MG63 (cell line): ENCODE results near the gene FAM210B. TPM values are rescaled to one million over a fixed set of nuclear protein-coding genes. Genes with fewer than 3 reads are reported as not detected.
A peak's percentile ranks its signal among the peaks of the same experiment; 100 is the strongest.
"Not testable (repeated sequence)": the region's sequence is repeated elsewhere in the genome, so short reads cannot be mapped to it uniquely, and the experiment has no call there.

Experiments used
- DNase-seq: peaks from one replicate; pipeline ENCODE4 v3.0.0-alpha.2; 2020
- H3K27me3 ChIP-seq: fragments of 250-450 bp; sonication (Bioruptor Pico); 2 replicates; pipeline ENCODE4 v1.5.1; 2020; ENCODE audit warnings: mild to moderate bottlenecking, moderate library complexity
- H3K36me3 ChIP-seq: fragments of 250-450 bp; sonication (Bioruptor Pico); 2 replicates; pipeline ENCODE4 v1.5.1; 2020; ENCODE audit warnings: mild to moderate bottlenecking, moderate library complexity
- H3K4me3 ChIP-seq: fragments of 250-450 bp; sonication (Bioruptor Pico); 2 replicates; pipeline ENCODE4 v1.5.1; 2020; ENCODE audit warnings: mild to moderate bottlenecking, moderate library complexity
- H3K9me3 ChIP-seq: fragments of 250-450 bp; sonication (Bioruptor Pico); 2 replicates; pipeline ENCODE4 v1.5.1; 2020; ENCODE audit warnings: mild to moderate bottlenecking, moderate library complexity
- total RNA-seq: library from RNA; depleted of rRNA; stranded (reverse); fragments of >200 nt; shearing (Covaris generic); gene quantifications from 2 replicates; pipeline ENCODE4 v1.2.3, GENCODE V29; 2014; ENCODE audit warnings: low replicate concordance

The FAM210B gene
- total RNA-seq, 1 experiment from 2014 or later, result 12.2 TPM

DNA sequence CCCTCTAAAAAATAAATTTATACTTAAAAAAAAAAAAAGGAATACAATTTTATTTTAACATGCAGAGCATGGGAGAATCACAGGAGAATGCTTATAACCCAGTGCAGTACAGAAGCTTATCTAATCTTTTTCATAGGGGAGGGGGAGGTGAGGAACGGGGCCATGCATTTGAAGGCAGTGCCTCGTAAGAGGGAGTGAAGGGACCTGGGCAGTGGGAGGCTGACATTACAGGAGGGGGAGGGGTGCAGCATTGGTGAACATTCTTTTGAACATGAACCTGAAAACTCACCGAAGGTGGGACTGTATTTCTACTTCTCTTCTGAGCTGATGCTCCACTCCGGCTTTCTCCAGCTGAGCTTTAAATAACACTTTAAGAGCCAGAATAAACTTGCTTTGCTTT, 23.9 kb downstream of the FAM210B start:
- DNase-seq, result no peak
- Histone ChIP-seq H3K27me3 (no peaks in the 10 kb centered on the region), H3K36me3 (peaks cover 92% of the 10 kb centered on the region), H3K9me3 (no peaks in the 10 kb centered on the region), H3K4me3 (no peak overlapping the region)

GRCh38 chr20:56383334-56383733, 24.6 kb downstream of the FAM210B start:
- H3K4me3 ChIP-seq, result no peak overlapping the region
- peaks cover 91% of the 10 kb centered on the region for H3K36me3 ChIP-seq
- H3K27me3 ChIP-seq, result no peaks in the 10 kb centered on the region
- no peak for DNase-seq
- no peaks in the 10 kb centered on the region for H3K9me3 ChIP-seq

DNA sequence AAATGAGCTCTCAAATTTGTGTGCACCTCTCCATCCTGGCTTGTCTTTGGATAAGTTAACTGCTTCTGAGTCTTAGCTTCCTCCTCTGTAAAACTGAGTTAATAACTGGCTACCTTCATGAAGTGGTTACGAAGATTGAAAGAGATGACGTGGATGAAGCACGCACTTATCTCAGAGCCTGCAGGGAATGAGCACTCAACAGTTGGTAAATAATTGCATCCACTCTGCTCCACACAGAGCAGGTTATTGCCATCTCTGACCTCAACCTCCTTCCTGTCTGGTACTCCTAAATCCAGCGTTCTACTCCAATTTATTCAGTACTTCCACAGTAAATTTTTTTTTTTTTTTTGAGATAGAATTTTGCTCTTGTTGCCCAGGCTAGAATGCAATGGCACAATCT, 26.4 kb downstream of the FAM210B start:
- H3K4me3 ChIP-seq, result no peak overlapping the region

DNA sequence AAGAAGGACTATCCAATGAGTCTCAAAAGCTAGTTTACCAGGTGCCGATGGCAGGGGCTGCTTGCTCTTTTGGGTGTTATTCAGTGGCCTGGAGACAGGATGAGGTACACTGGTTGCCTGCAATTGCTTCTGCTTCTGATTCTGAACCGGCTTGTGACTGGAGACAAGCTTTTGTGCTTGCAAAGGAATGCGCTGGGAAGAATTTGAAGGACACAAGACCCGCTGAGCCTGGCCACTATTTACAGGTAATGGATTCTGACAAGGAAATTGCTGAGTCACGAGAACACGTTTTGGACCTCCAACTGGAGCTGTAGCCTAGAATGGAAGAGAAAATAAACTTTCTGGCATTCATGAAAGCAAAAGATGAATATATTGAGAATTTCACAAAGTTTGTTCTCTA, 27.4 kb downstream of the FAM210B start:
- Histone ChIP-seq H3K9me3 (no peaks in the 10 kb centered on the region), H3K4me3 (no peak overlapping the region), H3K36me3 (peaks cover 96% of the 10 kb centered on the region), H3K27me3 (no peaks in the 10 kb centered on the region)
- DNase-seq, result no peak

More for the DNA sequence above, 26.4 kb downstream of the FAM210B start:
- Histone ChIP-seq H3K36me3 (peaks cover 96% of the 10 kb centered on the region), H3K9me3 (no peaks in the 10 kb centered on the region), H3K27me3 (no peaks in the 10 kb centered on the region)
- no peak for DNase-seq

- Histone ChIP-seq H3K36me3 (peaks cover 80% of the 10 kb centered on the region), H3K4me3 (no peak overlapping the region), H3K9me3 (no peaks in the 10 kb centered on the region), H3K27me3 (no peaks in the 10 kb centered on the region)
- DNase-seq, result no peak
These were observed 30.1 kb downstream of the FAM210B start for GRCh38 chr20:56388882-56389281.

GRCh38 chr20:56389807-56390206, 31.0 kb downstream of the FAM210B start:
- Histone ChIP-seq H3K27me3 (no peaks in the 10 kb centered on the region), H3K9me3 (no peaks in the 10 kb centered on the region), H3K36me3 (peaks cover 80% of the 10 kb centered on the region), H3K4me3 (no peak overlapping the region; the same call in 1 of the 2 replicates)
- no peak for DNase-seq

- H3K36me3 ChIP-seq, result peaks cover 80% of the 10 kb centered on the region
- not testable (repeated sequence) for H3K27me3 ChIP-seq, H3K9me3 ChIP-seq, DNase-seq
- H3K4me3 ChIP-seq, result peak overlapping the region; percentile 78
These were observed 31.6 kb downstream of the FAM210B start for GRCh38 chr20:56390396-56390795.

DNA sequence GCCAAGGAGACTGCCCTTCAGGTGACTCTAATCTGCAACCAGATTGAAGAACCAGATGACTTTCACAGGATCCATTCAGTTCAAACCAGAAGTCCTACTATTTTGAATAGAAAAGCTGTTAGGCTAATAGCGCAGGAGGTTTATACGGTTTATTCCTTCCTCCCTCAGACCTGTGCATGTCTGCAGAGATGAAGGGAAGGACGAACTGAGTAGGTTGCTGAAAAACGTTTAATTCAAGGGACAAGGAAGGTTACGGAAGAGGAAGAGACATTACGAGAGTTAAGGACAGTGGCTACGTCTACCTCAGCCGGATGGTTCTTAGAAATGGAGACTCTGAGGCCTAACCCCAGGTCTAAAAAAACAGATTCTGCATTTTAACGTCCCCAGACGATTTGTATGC, 32.3 kb downstream of the FAM210B start:
- Histone ChIP-seq H3K4me3 (peak overlapping the region; percentile 78), H3K9me3 (no peaks in the 10 kb centered on the region), H3K36me3 (peaks cover 80% of the 10 kb centered on the region), H3K27me3 (no peaks in the 10 kb centered on the region)
- DNase-seq, result no peak

GRCh38 chr20:56391596-56392131, 32.9 kb downstream of the FAM210B start:
- peak overlapping the region; percentile 78 for H3K4me3 ChIP-seq
- peak; percentile 1 for DNase-seq

DNA sequence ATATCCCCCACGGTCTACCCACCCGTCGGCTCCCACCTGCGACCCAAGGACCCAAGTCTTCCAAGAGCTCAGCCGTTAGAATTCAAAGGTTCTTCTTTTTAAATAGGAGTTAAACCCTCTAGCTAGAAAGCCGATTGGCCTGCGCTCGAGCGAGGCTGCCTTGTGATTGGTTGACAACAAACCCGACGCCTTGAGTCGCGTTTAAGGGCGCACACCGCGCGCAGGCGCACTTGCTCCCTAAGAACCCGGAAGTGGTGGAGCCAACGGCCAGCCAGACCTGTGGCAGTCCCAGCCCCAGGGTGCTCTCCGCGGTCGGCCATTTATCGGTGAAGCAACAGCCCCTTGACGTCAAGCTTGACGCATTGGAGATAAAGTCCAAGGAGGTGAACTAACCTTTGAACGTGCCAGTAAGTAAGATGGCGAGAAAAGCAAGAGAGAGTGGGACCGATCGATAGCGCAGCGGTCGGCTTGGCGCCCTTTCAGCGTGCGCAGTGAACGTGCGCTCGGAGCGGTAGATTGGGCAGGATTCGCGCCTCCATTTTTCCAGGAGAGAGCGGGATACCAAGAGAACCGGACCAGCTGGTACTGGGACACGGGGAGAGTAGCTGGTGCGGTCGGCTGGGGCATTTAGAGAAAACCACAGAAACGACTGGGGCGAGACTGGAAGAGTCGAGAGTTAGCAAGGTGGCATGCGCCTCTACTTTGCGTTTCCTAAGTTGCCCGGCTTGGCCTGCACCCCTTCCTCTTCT, 33.5 kb downstream of the FAM210B start, which contains the start of the genes AURKA and CSTF1:
TSS of gene AURKA (minus strand) at position 84 of the 749 bp plus-strand sequence. CDS start 4,018 bp downstream, outside the sequence.
TSS of gene CSTF1 (plus strand) at position 514 of the 749 bp plus-strand sequence. CDS start 2,908 bp downstream, outside the sequence.
- H3K27me3 ChIP-seq, result no peaks in the 10 kb centered on the region
- DNase-seq, result peak; percentile 100
- H3K36me3 ChIP-seq, result peaks cover 80% of the 10 kb centered on the region
- H3K4me3 ChIP-seq, result peak within 1 kb of the TSS; percentile 78
- no peaks in the 10 kb centered on the region for H3K9me3 ChIP-seq

More at GRCh38 chr20:56391596-56392131, 32.9 kb downstream of the FAM210B start:
- H3K27me3 ChIP-seq, result no peaks in the 10 kb centered on the region
- no peaks in the 10 kb centered on the region for H3K9me3 ChIP-seq
- peaks cover 80% of the 10 kb centered on the region for H3K36me3 ChIP-seq

DNA sequence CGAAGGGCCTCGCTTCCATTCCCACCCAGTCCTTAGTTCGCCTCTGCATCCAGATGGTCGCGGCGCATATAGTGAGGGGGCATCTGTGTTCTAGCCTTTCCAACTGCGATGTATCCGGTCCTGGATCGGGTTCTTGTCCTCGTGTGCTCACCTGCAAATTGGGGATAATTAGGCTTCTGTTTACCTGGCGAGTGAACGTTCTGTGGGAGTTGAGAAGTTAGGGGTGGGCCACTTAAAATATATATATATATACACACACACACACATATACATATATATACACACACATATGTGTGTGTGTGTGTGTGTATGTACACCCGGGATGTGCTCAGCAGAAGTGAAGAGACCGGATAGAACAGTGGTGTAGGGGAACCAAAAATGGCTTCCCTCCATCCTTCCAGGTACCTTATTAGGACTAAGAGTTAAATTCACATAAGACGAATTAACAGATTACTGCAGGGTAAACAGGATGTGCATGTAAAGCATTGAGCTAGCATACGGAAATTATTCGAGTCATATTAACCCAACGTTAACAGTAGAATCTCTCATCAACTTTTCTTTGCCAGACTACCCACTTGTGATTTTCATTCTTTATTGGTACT, 34.2 kb downstream of the FAM210B start:
- Histone ChIP-seq H3K36me3 (peaks cover 82% of the 10 kb centered on the region), H3K27me3 (no peaks in the 10 kb centered on the region), H3K9me3 (no peaks in the 10 kb centered on the region), H3K4me3 (peak overlapping the region; percentile 78)
- DNase-seq, result no peak

- Histone ChIP-seq H3K36me3 (peaks cover 82% of the 10 kb centered on the region), H3K9me3 (no peaks in the 10 kb centered on the region), H3K4me3 (peak overlapping the region; percentile 78), H3K27me3 (no peaks in the 10 kb centered on the region)
- DNase-seq, result no peak
These were observed 34.9 kb downstream of the FAM210B start for GRCh38 chr20:56393653-56394052.

GRCh38 chr20:56395166-56395565, 36.4 kb downstream of the FAM210B start:
- Histone ChIP-seq H3K36me3 (peaks cover 81% of the 10 kb centered on the region), H3K27me3 (no peaks in the 10 kb centered on the region), H3K9me3 (no peaks in the 10 kb centered on the region), H3K4me3 (no peak overlapping the region)
- no peak for DNase-seq

DNA sequence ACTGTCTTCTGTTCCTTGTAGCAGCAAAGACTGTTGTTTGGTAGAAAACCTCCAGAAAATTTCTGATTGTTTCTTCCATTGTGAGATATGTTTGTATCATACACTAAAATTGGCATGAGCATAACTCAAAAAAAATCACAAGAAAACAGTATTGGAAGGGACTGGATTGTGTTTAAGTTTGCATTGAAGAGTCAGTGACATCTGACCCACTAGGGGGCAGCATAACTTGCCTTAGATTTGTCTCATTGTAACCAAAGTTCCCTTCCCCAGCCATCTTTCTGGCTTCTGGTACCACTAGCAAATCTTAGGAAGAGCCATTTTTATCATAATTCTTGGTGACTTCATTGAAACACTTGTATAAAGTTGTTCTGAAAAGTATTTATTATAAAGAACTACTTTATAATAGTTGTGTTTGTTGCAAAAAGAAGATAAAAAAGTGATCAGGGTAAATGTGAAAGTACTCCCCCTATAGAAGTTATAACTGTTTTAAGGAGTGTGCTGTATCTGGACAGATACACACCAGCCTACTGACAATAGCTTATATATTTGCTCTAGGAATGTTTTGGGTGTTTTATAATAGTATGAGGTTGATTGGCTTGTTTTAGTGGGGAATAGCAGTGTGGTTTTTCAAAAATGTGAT, 41.3 kb downstream of the FAM210B start:
- Histone ChIP-seq H3K4me3 (no peak overlapping the region), H3K27me3 (no peaks in the 10 kb centered on the region), H3K36me3 (peaks cover 95% of the 10 kb centered on the region), H3K9me3 (no peaks in the 10 kb centered on the region)
- peak; percentile 38 for DNase-seq

DNA sequence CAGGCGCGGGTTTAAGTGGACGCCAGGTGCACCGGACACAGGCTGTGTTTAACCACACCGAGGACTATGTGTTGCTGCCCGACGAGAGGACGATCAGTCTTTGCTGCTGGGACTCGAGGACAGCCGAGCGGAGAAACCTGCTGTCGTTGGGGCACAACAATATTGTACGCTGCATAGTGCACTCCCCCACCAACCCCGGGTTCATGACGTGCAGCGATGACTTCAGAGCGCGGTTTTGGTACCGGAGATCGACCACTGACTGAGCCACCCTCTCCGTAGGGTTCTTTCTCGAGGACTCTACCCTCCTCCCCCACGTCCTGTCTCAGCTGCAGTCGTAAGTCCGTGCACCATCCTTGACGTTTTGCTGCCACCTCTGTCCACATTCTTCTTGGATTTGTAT, 44.7 kb downstream of the FAM210B start:
- DNase-seq, result no peak
- Histone ChIP-seq H3K4me3 (no peak overlapping the region), H3K36me3 (peaks cover 93% of the 10 kb centered on the region), H3K27me3 (no peaks in the 10 kb centered on the region), H3K9me3 (no peaks in the 10 kb centered on the region)

DNA sequence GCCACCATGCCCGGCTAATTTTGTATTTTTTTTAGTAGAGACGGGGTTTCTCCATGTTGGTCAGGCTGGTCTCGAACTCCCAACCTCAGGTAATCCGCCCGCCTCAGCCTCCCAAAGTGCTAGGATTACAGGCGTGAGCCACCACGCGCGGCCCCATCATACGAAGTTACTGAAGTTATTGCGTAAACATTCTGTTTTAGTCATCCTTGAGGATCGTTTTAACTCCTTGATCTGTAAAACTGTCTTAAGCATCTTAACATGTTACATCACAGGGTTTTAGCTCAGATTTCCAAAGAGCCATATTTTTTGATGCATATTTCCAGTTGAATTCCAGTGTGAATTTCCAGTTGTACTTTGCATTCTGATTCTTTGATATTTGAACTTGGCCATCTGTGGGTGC, 46.6 kb downstream of the FAM210B start:
- not testable (repeated sequence) for H3K9me3 ChIP-seq, H3K4me3 ChIP-seq, H3K27me3 ChIP-seq, DNase-seq
- peaks cover 86% of the 10 kb centered on the region for H3K36me3 ChIP-seq

DNA sequence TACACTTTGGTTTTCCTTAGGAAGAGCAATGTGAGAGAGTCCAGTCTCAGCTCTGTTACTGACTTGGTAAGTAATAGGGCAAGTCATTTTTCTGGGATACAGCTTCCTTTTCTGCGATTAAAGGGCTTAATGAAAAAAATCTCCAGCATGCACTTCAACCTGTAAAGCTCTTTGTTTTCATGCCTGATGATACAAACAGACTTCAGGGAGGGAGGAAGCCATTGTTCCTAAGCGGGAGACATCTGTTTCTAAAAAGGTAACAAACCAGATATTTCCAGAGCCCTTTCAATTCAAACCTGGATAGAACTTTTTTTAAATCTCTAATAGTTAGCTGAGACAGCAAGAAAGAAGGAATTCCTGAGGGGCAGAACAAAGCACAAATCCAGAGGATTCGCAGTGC, 48.1 kb downstream of the FAM210B start:
- Histone ChIP-seq H3K9me3 (no peaks in the 10 kb centered on the region), H3K4me3 (no peak overlapping the region), H3K36me3 (peaks cover 71% of the 10 kb centered on the region), H3K27me3 (no peaks in the 10 kb centered on the region)
- no peak for DNase-seq
